GM12865 (cell line): ENCODE results near the gene CTXND1.
A peak's percentile ranks its signal among the peaks of the same experiment; 100 is the strongest.

ENCODE experiments used
- DNase-seq: peaks from one replicate; pipeline ENCODE4 v3.0.0; 2010; ENCODE audit warnings: low read depth
- H3K4me3 ChIP-seq: 2 replicates; pipeline ENCODE4 v1.5.1; 2011; ENCODE audit warnings: mild to moderate bottlenecking, low read depth, low read length, control low read depth
- CTCF ChIP-seq: IDR thresholded peaks from 2 replicates; pipeline ENCODE4 v1.5.1; 2011; ENCODE audit warnings: low read length, control low read depth, low read depth, inconsistent platforms; ENCODE audit not compliant: insufficient read depth; ENCODE audit errors: missing control alignments

Gene CTXND1

DNA sequence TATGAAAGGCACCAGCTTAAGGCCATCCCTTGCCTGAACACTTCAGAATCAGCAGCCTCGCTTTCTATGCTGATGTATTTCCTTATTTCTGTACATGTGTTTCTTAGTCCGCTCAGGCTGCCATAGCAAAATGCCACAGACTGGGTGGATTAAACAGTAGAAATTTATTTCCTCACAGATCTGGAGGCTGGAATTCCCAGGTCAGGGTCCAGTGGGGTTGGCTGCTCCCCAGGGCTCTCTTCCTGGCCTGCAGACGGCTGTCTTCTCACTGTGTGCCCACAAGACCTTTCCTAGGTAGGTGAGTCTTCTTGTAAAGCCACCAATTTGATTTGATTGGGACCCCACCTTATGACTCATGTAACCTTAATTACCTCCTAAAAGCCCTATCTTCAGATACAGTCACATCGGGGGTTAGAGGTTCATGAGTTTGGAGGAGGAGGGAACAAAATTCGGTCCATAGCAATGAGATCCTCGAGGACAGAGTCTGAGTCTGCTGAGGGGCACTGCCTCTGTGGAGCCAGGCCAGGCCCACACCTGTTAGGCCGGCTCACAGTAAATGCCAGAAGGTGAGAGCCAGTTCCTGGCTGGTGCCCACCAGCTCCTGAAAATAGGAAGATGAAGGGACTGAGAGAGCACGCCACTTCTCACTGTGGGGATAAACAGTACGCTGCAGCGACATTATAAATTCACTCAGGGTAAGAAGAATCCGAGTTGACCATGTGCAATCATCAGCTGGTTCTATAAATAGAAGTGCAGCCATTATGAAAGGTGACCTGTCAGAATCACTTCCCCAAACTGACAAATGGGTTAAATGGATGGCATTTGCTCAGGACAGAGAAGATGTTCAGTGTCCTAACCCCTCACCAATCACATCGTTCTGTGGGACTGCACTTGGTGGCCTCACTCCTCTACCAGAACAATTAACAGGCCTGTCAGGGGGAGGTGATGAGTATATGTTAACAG is 41.1 kb downstream of the CTXND1 start:
- peak; percentile 35 for DNase-seq
- TF ChIP-seq CTCF, result no peak
- no peak overlapping the region for H3K4me3 ChIP-seq

GRCh38 chr15:80208758-80209734 is 43.0 kb downstream of the CTXND1 start:
- H3K4me3 ChIP-seq, result no peak overlapping the region
- TF ChIP-seq CTCF, result no peak
- no peak for DNase-seq

- TF ChIP-seq CTCF, result no peak
- H3K4me3 ChIP-seq, result no peak overlapping the region
- DNase-seq, result no peak
These were observed 44.1 kb downstream of the CTXND1 start for GRCh38 chr15:80207887-80208286.

DNA sequence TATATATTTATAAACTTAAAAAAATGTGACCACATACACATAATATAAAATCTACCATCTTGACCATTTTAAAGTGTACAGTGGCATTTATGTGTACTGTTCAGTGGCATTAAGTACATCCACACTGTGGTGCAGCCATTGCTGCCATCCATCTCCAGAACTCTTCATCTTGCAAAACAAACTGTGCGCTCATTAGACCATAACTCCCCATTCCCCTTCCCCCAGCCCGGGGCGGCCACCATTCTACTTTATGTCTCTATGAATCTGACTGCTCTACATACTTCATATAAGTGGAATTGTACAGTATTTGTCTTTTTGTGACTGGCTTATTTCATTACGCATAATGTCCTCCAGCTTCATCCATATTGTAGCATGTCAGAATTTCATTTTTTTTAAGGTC is 47.8 kb downstream of the CTXND1 start:
- no peak overlapping the region for H3K4me3 ChIP-seq
- no peak for DNase-seq
- no peak for TF ChIP-seq CTCF

- no peak for DNase-seq
- no peak for TF ChIP-seq CTCF
- H3K4me3 ChIP-seq, result no peak overlapping the region
These were observed 48.6 kb downstream of the CTXND1 start for GRCh38 chr15:80203361-80203885.

DNA sequence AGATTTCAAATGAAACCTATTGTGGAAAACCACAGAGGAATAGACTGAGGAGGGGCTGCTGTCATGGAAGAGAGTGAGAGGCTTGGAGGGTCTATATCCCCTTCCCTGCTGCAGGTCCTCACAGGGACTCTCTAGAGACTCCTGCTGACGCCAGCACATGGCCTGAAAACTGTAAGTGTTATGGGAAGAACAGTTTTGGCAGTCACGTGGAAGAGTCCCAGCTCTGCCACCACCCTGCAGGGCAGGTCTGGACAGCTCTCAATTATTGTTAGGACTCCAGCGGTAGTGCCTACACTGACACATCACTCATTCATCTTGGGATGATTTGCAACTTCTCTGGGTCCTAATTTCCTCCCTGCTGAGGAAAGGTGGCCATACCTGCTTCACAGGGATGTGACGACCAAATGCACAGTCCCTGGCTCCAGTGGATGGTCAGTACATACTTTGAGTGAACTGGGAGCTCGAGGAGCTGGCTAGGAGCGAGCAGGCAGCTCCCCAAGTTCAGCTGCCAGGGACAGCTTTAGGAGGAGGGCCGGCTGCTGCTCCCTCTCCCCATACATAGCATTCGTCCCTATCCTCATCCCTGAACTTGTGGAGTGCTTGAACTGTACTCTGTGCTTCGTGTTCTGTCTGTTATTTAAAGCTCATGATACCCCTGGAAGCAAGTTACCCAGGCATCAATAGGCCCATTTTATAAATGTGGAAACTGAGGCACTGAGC is 49.2 kb downstream of the CTXND1 start:
- no peak for DNase-seq
- H3K4me3 ChIP-seq, result no peak overlapping the region
- TF ChIP-seq CTCF, result no peak
